IPS-20b (cell line): ENCODE measurements around the gene FBXO3.
"Not testable (repeated sequence)": the region's sequence is repeated elsewhere in the genome, so short reads cannot be mapped to it uniquely, and the experiment has no call there.

Source experiments
- H3K27ac ChIP-seq: one replicate; pipeline ENCODE4 v1.5.1; 2013; ENCODE audit warnings: low read length
- H3K27me3 ChIP-seq: 2 replicates; pipeline ENCODE4 v1.6.1; 2013; ENCODE audit warnings: mild to moderate bottlenecking, low read length, inconsistent platforms; ENCODE audit not compliant: insufficient read depth
- H3K36me3 ChIP-seq: 2 replicates; pipeline ENCODE4 v1.6.1; 2013; ENCODE audit warnings: low read depth, mild to moderate bottlenecking, inconsistent platforms, low read length, moderate library complexity; ENCODE audit not compliant: insufficient read depth
- H3K4me1 ChIP-seq: 2 replicates; pipeline ENCODE4 v1.6.1; 2013; ENCODE audit warnings: mild to moderate bottlenecking, control low read depth, inconsistent platforms, low read length, moderate library complexity; ENCODE audit not compliant: insufficient read depth
- H3K4me3 ChIP-seq: 2 replicates; pipeline ENCODE4 v1.5.1; 2013; ENCODE audit warnings: mild to moderate bottlenecking, low read length, inconsistent platforms
- H3K9ac ChIP-seq: 2 replicates; pipeline ENCODE4 v1.6.1; 2013; ENCODE audit warnings: low read depth, mild to moderate bottlenecking, inconsistent platforms, low read length, moderate library complexity
- H3K9me3 ChIP-seq: 2 replicates; pipeline ENCODE4 v1.6.1; 2013; ENCODE audit warnings: mild to moderate bottlenecking, low read depth, low read length, inconsistent platforms; ENCODE audit not compliant: insufficient read depth

Gene FBXO3

GRCh38 chr11:33736148-33736812, 38.0 kb downstream of the FBXO3 start, which contains the start of gene CD59:
Gene CD59, minus strand, starts transcription at chr11:33736423. Its CDS starts 13,978 bp downstream, at chr11:33722445.
- peaks cover 9% of the 10 kb centered on the region; the same call in 1 of the 2 replicates for H3K36me3 ChIP-seq
- peak within 1 kb of the TSS; percentile 65; the same call in 1 of the 2 replicates for H3K9ac ChIP-seq
- no peaks in the 10 kb centered on the region for H3K9me3 ChIP-seq
- peak within 1 kb of the TSS; percentile 73 for H3K4me3 ChIP-seq
- H3K27me3 ChIP-seq: peaks cover 13% of the 10 kb centered on the region
- 0 out of 2 replicates have a peak, but pooled peaks cover 3% of the 10 kb centered on the region for H3K4me1 ChIP-seq
- H3K27ac ChIP-seq: no peak within 1 kb of the TSS

GRCh38 chr11:33735271-33736147, 38.8 kb downstream of the FBXO3 start:
- Histone ChIP-seq H3K4me1 (0 out of 2 replicates have a peak, but pooled peaks cover 3% of the 10 kb centered on the region), H3K4me3 (peak overlapping the region; percentile 73), H3K9me3 (no peaks in the 10 kb centered on the region), H3K27ac (no peak overlapping the region), H3K36me3 (peaks cover 9% of the 10 kb centered on the region; the same call in 1 of the 2 replicates), H3K9ac (peak overlapping the region; percentile 65; the same call in 1 of the 2 replicates), H3K27me3 (peaks cover 13% of the 10 kb centered on the region)

GRCh38 chr11:33734441-33735270, 39.7 kb downstream of the FBXO3 start:
- H3K4me1 ChIP-seq: 0 out of 2 replicates have a peak, but pooled peaks cover 3% of the 10 kb centered on the region
- peak overlapping the region; percentile 73 for H3K4me3 ChIP-seq
- H3K9me3 ChIP-seq: no peaks in the 10 kb centered on the region
- no peak overlapping the region for H3K27ac ChIP-seq
- H3K27me3 ChIP-seq: peaks cover 13% of the 10 kb centered on the region
- H3K36me3 ChIP-seq: peaks cover 9% of the 10 kb centered on the region; the same call in 1 of the 2 replicates
- peak overlapping the region; percentile 65; the same call in 1 of the 2 replicates for H3K9ac ChIP-seq

- no peaks in the 10 kb centered on the region for H3K9me3 ChIP-seq
- H3K4me1 ChIP-seq: 0 out of 2 replicates have a peak, but pooled peaks cover 3% of the 10 kb centered on the region
- peaks cover 9% of the 10 kb centered on the region; the same call in 1 of the 2 replicates for H3K36me3 ChIP-seq
- H3K9ac ChIP-seq: no peak overlapping the region
- H3K4me3 ChIP-seq: no peak overlapping the region
- H3K27me3 ChIP-seq: peaks cover 13% of the 10 kb centered on the region
- no peak overlapping the region for H3K27ac ChIP-seq
These were observed 40.3 kb downstream of the FBXO3 start for GRCh38 chr11:33733980-33734379.

- H3K4me3 ChIP-seq: no peak overlapping the region
These were observed 42.4 kb downstream of the FBXO3 start for GRCh38 chr11:33731723-33732531.

GRCh38 chr11:33730716-33731115, 43.6 kb downstream of the FBXO3 start:
- Histone ChIP-seq H3K36me3 (peaks cover 9% of the 10 kb centered on the region; the same call in 1 of the 2 replicates), H3K27me3 (peaks cover 13% of the 10 kb centered on the region), H3K9ac (no peak overlapping the region), H3K27ac (no peak overlapping the region), H3K4me1 (0 out of 2 replicates have a peak, but pooled peaks cover 3% of the 10 kb centered on the region), H3K9me3 (no peaks in the 10 kb centered on the region), H3K4me3 (no peak overlapping the region)

More at GRCh38 chr11:33731723-33732531, 42.4 kb downstream of the FBXO3 start:
- Histone ChIP-seq H3K9ac (no peak overlapping the region), H3K27ac (no peak overlapping the region), H3K9me3 (no peaks in the 10 kb centered on the region), H3K4me1 (0 out of 2 replicates have a peak, but pooled peaks cover 3% of the 10 kb centered on the region), H3K27me3 (peaks cover 13% of the 10 kb centered on the region), H3K36me3 (peaks cover 9% of the 10 kb centered on the region; the same call in 1 of the 2 replicates)

- H3K9ac ChIP-seq, H3K36me3 ChIP-seq, H3K9me3 ChIP-seq, H3K27ac ChIP-seq, H3K4me1 ChIP-seq, H3K27me3 ChIP-seq, H3K4me3 ChIP-seq: not testable (repeated sequence)
These were observed 45.2 kb downstream of the FBXO3 start for GRCh38 chr11:33729072-33729664.

- H3K36me3 ChIP-seq: not testable (repeated sequence)
These were observed 46.8 kb downstream of the FBXO3 start for GRCh38 chr11:33727539-33727938.

GRCh38 chr11:33725496-33725895, 48.8 kb downstream of the FBXO3 start:
- no peak overlapping the region for H3K9ac ChIP-seq
- H3K4me1 ChIP-seq: peaks cover 3% of the 10 kb centered on the region; the same call in 1 of the 2 replicates
- peaks cover 16% of the 10 kb centered on the region; the same call in 1 of the 2 replicates for H3K36me3 ChIP-seq
- H3K4me3 ChIP-seq: no peak overlapping the region
- H3K27me3 ChIP-seq: no peaks in the 10 kb centered on the region
- H3K27ac ChIP-seq: no peak overlapping the region
- H3K9me3 ChIP-seq: no peaks in the 10 kb centered on the region

More at GRCh38 chr11:33727539-33727938, 46.8 kb downstream of the FBXO3 start:
- H3K4me1 ChIP-seq, H3K27me3 ChIP-seq, H3K9ac ChIP-seq, H3K4me3 ChIP-seq, H3K9me3 ChIP-seq, H3K27ac ChIP-seq: not testable (repeated sequence)

GRCh38 chr11:33724644-33725035, 49.7 kb downstream of the FBXO3 start:
- Histone ChIP-seq H3K4me1 (peaks cover 3% of the 10 kb centered on the region; the same call in 1 of the 2 replicates), H3K36me3 (peaks cover 23% of the 10 kb centered on the region), H3K27me3 (no peaks in the 10 kb centered on the region), H3K27ac (no peak overlapping the region), H3K4me3 (no peak overlapping the region), H3K9ac (no peak overlapping the region), H3K9me3 (no peaks in the 10 kb centered on the region)
